Measurements from ENCODE around the gene SRP19.
"Not testable (repeated sequence)": the region's sequence is repeated elsewhere in the genome, so short reads cannot be mapped to it uniquely, and the experiment has no call there.

Gene SRP19

GRCh38 chr5:112870966-112871365 lies 9.9 kb downstream of the SRP19 start:
- DNase-seq (ENCODE audit: low read depth), result no peak

GRCh38 chr5:112876362-112876761 lies 15.3 kb downstream of the SRP19 start:
- DNase-seq (ENCODE audit: low read depth), result no peak

GRCh38 chr5:112878101-112878500 lies 17.0 kb downstream of the SRP19 start:
- DNase-seq (ENCODE audit: low read depth), result no peak

- DNase-seq (ENCODE audit: low read depth), result no peak
Measured at GRCh38 chr5:112878760-112879159, 17.7 kb downstream of the SRP19 start.

- no peak for DNase-seq (ENCODE audit: low read depth)
Measured at GRCh38 chr5:112880219-112880964, 19.3 kb downstream of the SRP19 start.

GRCh38 chr5:112883192-112883591 lies 22.1 kb downstream of the SRP19 start:
- no peak for DNase-seq (ENCODE audit: low read depth)

GRCh38 chr5:112885001-112885400 lies 23.9 kb downstream of the SRP19 start:
- no peak for DNase-seq (ENCODE audit: low read depth)

GRCh38 chr5:112886975-112887374 lies 25.9 kb downstream of the SRP19 start:
- no peak for DNase-seq (ENCODE audit: low read depth)

- DNase-seq (ENCODE audit: low read depth), result not testable (repeated sequence)
Measured at GRCh38 chr5:112892066-112892465, 31.0 kb downstream of the SRP19 start.

GRCh38 chr5:112892776-112893175 lies 31.7 kb downstream of the SRP19 start:
- no peak for DNase-seq (ENCODE audit: low read depth)

GRCh38 chr5:112895682-112896081 lies 34.6 kb downstream of the SRP19 start:
- no peak for DNase-seq (ENCODE audit: low read depth)

GRCh38 chr5:112902561-112902960 lies 41.5 kb downstream of the SRP19 start:
- DNase-seq (ENCODE audit: low read depth), result no peak

- DNase-seq (ENCODE audit: low read depth), result not testable (repeated sequence)
Measured at GRCh38 chr5:112904996-112905395, 43.9 kb downstream of the SRP19 start.

GRCh38 chr5:112906637-112907036 lies 45.5 kb downstream of the SRP19 start:
- no peak for DNase-seq (ENCODE audit: low read depth)

GRCh38 chr5:112907166-112907631 lies 46.1 kb downstream of the SRP19 start:
- DNase-seq (ENCODE audit: low read depth), result no peak

GRCh38 chr5:112908854-112909253 lies 47.8 kb downstream of the SRP19 start:
- no peak for DNase-seq (ENCODE audit: low read depth)

GRCh38 chr5:112910529-112910928 lies 49.4 kb downstream of the SRP19 start:
- DNase-seq (ENCODE audit: low read depth), result no peak

- no peak for DNase-seq (ENCODE audit: low read depth)
Measured at GRCh38 chr5:112914584-112914983, 53.5 kb downstream of the SRP19 start.

GRCh38 chr5:112915831-112916230 lies 54.7 kb downstream of the SRP19 start:
- DNase-seq (ENCODE audit: low read depth), result no peak

- DNase-seq (ENCODE audit: low read depth), result no peak
Measured at GRCh38 chr5:112917453-112917995, 56.4 kb downstream of the SRP19 start.

- DNase-seq (ENCODE audit: low read depth), result no peak
Measured at GRCh38 chr5:112918136-112918535, 57.0 kb downstream of the SRP19 start.

GRCh38 chr5:112918679-112919078 lies 57.6 kb downstream of the SRP19 start:
- DNase-seq (ENCODE audit: low read depth), result no peak

Measured in stimulated activated CD8-positive, alpha-beta memory T cell treated with anti-CD3 and anti-CD28 coated beads, Interleukin-4, amount 100 ng/mL, for 24 hours (primary cell).